Measurements from ENCODE around the gene USP11. TPM values are rescaled to one million over a fixed set of nuclear protein-coding genes. Genes with fewer than 3 reads are reported as not detected.
A peak's percentile ranks its signal among the peaks of the same experiment; 100 is the strongest.

Gene USP11
- total and polyA plus RNA-seq, 12 donors: 20.0 to 73.0 (median 51.9) TPM

- peak overlapping the region; percentile 84 to 98 (median 96) for H3K27ac ChIP-seq
- peaks cover 0 to 25% (median 0%) of the 10 kb centered on the region in 7 donors for H3K27me3 ChIP-seq
- WGBS, 2 donors: 2% methylated on average over 14 of the region's 14 CpGs
- TF ChIP-seq CTCF (IDR thresholded peaks at IDR 0.05): no peak
- H3K4me1 ChIP-seq: peaks cover 2 to 70% (median 43%) of the 10 kb centered on the region in 9 donors
- intact Hi-C loops (cut with DNase I): loop anchor here (1.0 to 10.0 kb wide), 6 partner anchors 168 to 461 kb away; partner anchors contain the start of genes ELK1 (in 1 of the 10) and UXT (in 1 of the 10)
- DNase-seq (no peak), ATAC-seq (peak in 3 of 8 donors; percentile 0 to 2 (median 2))
- no peaks in the 10 kb centered on the region for H3K9me3 ChIP-seq
- H3K4me3 ChIP-seq: peak overlapping the region; percentile 63 to 99 (median 82)
- H3K36me3 ChIP-seq: peaks cover 0 to 33% (median 6%) of the 10 kb centered on the region in 9 donors
These were observed 38.5 kb upstream of the USP11 start for GRCh38 chrX:47194194-47194787.

- 47 to 53% methylated on average over 3 of the region's 3 CpGs for WGBS, 2 donors
These were observed 36.7 kb upstream of the USP11 start for GRCh38 chrX:47196098-47196497.

GRCh38 chrX:47197526-47197925, 35.3 kb upstream of the USP11 start:
- DNase-seq (no peak), ATAC-seq (no peak)
- Histone ChIP-seq H3K27me3 (no peaks in the 10 kb centered on the region), H3K27ac (no peak overlapping the region), H3K9me3 (no peaks in the 10 kb centered on the region), H3K36me3 (peaks cover 0 to 65% (median 27%) of the 10 kb centered on the region in 9 donors), H3K4me1 (peaks cover 2 to 52% (median 43%) of the 10 kb centered on the region in 9 donors), H3K4me3 (no peak overlapping the region)
- intact Hi-C loops (cut with DNase I): loop anchor here in 3 of 10 donors (10.0 kb wide), 2 partner anchors 187 to 457 kb away; partner anchors contain the start of genes ELK1 (in 1 of the 3) and UXT (in 1 of the 3)
- TF ChIP-seq CTCF (IDR thresholded peaks at IDR 0.05): no peak
- 34 to 42% methylated on average over 7 of the region's 7 CpGs for WGBS, 2 donors

More at GRCh38 chrX:47196098-47196497, 36.7 kb upstream of the USP11 start:
- peaks cover 2 to 64% (median 43%) of the 10 kb centered on the region in 9 donors for H3K4me1 ChIP-seq
- peaks cover 0 to 51% (median 19%) of the 10 kb centered on the region in 9 donors for H3K36me3 ChIP-seq
- H3K27me3 ChIP-seq: peaks cover 0 to 8% (median 0%) of the 10 kb centered on the region in 7 donors
- ATAC-seq: no peak
- intact Hi-C loops (cut with DNase I): loop anchor here in 3 of 10 donors (10.0 kb wide), 2 partner anchors 189 to 459 kb away; partner anchors contain the start of genes ELK1 (in 1 of the 3) and UXT (in 1 of the 3)
- H3K4me3 ChIP-seq: peak overlapping the region in 3 of 10 donors; percentile 8 to 83 (median 70)
- H3K27ac ChIP-seq: peak overlapping the region in 1 of 10 donors; percentile 15
- no peaks in the 10 kb centered on the region for H3K9me3 ChIP-seq
- TF ChIP-seq CTCF (IDR thresholded peaks at IDR 0.05): no peak
- DNase-seq: no peak

- WGBS, 2 donors: 61 to 63% methylated on average over 8 to 10 of the region's 10 CpGs
- no peak for TF ChIP-seq CTCF (IDR thresholded peaks at IDR 0.05)
- H3K9me3 ChIP-seq: no peaks in the 10 kb centered on the region
- H3K27ac ChIP-seq: no peak overlapping the region
- no peak for DNase-seq
- intact Hi-C loops (cut with DNase I): loop anchor here in 3 of 10 donors (10.0 kb wide), 2 partner anchors 187 to 457 kb away; partner anchors contain the start of genes ELK1 (in 1 of the 3) and UXT (in 1 of the 3)
- no peaks in the 10 kb centered on the region for H3K27me3 ChIP-seq
- peaks cover 0 to 72% (median 31%) of the 10 kb centered on the region in 9 donors for H3K36me3 ChIP-seq
- no peak overlapping the region for H3K4me3 ChIP-seq
- peaks cover 2 to 51% (median 41%) of the 10 kb centered on the region in 9 donors for H3K4me1 ChIP-seq
- no peak for ATAC-seq
These were observed 34.7 kb upstream of the USP11 start for GRCh38 chrX:47198026-47198686.

All from heart right ventricle (tissue), 16 donors.